ENCODE results near the gene SLC2A13.

The SLC2A13 gene

GRCh38 chr12:39878753-39879152 is 227.1 kb downstream of the SLC2A13 start:
- no peak for TF ChIP-seq CTCF (IDR thresholded peaks at IDR 0.05; ENCODE audit: control extremely low read depth, extremely low read depth, low read depth, missing control alignments)
- ChIA-PET CTCF (interaction anchor here (1.4 kb wide), 1 partner anchor 43 kb away, joined by 3 read pairs; no protein-coding TSS in a partner anchor), POLR2A (no interaction called here)
- DNase-seq (ENCODE audit: extremely low spot score), result no peak

- no peak for DNase-seq (ENCODE audit: extremely low spot score)
- POLR2A ChIA-PET, result no interaction called here
- TF ChIP-seq CTCF (IDR thresholded peaks at IDR 0.05; ENCODE audit: control extremely low read depth, extremely low read depth, low read depth, missing control alignments), result no peak
- CTCF ChIA-PET, result no interaction called here
Observed at GRCh38 chr12:39875721-39876120, 230.2 kb downstream of the SLC2A13 start.

GRCh38 chr12:39874785-39875184 is 231.1 kb downstream of the SLC2A13 start:
- DNase-seq (ENCODE audit: extremely low spot score), result no peak
- POLR2A ChIA-PET, result no interaction called here
- no peak for TF ChIP-seq CTCF (IDR thresholded peaks at IDR 0.05; ENCODE audit: control extremely low read depth, extremely low read depth, low read depth, missing control alignments)
- CTCF ChIA-PET, result interaction anchor here (1.0 kb wide), 1 partner anchor 39 kb away, joined by 3 read pairs; no protein-coding TSS in a partner anchor

- no peak for TF ChIP-seq CTCF (IDR thresholded peaks at IDR 0.05; ENCODE audit: control extremely low read depth, extremely low read depth, low read depth, missing control alignments)
- no peak for DNase-seq (ENCODE audit: extremely low spot score)
- ChIA-PET CTCF (interaction anchor here (1.1 kb wide), 1 partner anchor 9 kb away, joined by 4 read pairs; no protein-coding TSS in a partner anchor), POLR2A (no interaction called here)
Observed at GRCh38 chr12:39873065-39873464, 232.8 kb downstream of the SLC2A13 start.

GRCh38 chr12:39872425-39872824 is 233.5 kb downstream of the SLC2A13 start:
- TF ChIP-seq CTCF (IDR thresholded peaks at IDR 0.05; ENCODE audit: control extremely low read depth, extremely low read depth, low read depth, missing control alignments), result no peak
- no peak for DNase-seq (ENCODE audit: extremely low spot score)
- ChIA-PET CTCF (no interaction called here), POLR2A (no interaction called here)

- ChIA-PET CTCF (interaction anchor here (1.0 kb wide), 1 partner anchor 17 kb away, joined by 3 read pairs; no protein-coding TSS in a partner anchor), POLR2A (no interaction called here)
- no peak for TF ChIP-seq CTCF (IDR thresholded peaks at IDR 0.05; ENCODE audit: control extremely low read depth, extremely low read depth, low read depth, missing control alignments)
- DNase-seq (ENCODE audit: extremely low spot score), result no peak
Observed at GRCh38 chr12:39868328-39868725, 237.6 kb downstream of the SLC2A13 start.
